HepG2 (cell line): Measurements from ENCODE around the gene CPZ. TPM values are rescaled to one million over a fixed set of nuclear protein-coding genes. Genes with fewer than 3 reads are reported as not detected.
A peak's percentile ranks its signal among the peaks of the same experiment; 100 is the strongest.

Source experiments
- ARNT ChIP-seq: fragments of 450-650 bp; IDR thresholded peaks from 2 replicates; pipeline ENCODE4 v1.6.1; 2017
- CENPBD1 ChIP-seq: sonication (generic); formaldehyde crosslinking; IDR thresholded peaks from 2 replicates; pipeline ENCODE4 v1.8.0; 2022; ENCODE audit warnings: missing genetic modification reagents, low read depth, mild to moderate bottlenecking, borderline replicate concordance
- CREB1 ChIP-seq, 2 experiments: fragments of 450-650 bp in 1 of 2; IDR thresholded peaks; 2 replicates each; pipeline ENCODE4 v1.6.1; 2016 to 2017; ENCODE audit warnings: control low read depth in 1 of 2, mild to moderate bottlenecking in 1 of 2, missing compliant biosample characterization in 1 of 2, missing genetic modification characterization in 1 of 2
- FOSL2 ChIP-seq: sonication (generic); formaldehyde crosslinking; IDR thresholded peaks from 2 replicates; pipeline ENCODE4 v1.4.0; 2020; ENCODE audit warnings: missing genetic modification reagents
- FOXM1 ChIP-seq: sonication (generic); formaldehyde crosslinking; IDR thresholded peaks from 2 replicates; pipeline ENCODE4 v1.5.0; 2020; ENCODE audit warnings: missing genetic modification reagents
- HOXD1 ChIP-seq: sonication (generic); formaldehyde crosslinking; IDR thresholded peaks from 2 replicates; pipeline ENCODE4 v1.5.0; 2020; ENCODE audit warnings: missing genetic modification reagents
- KDM4B ChIP-seq: sonication (generic); formaldehyde crosslinking; IDR thresholded peaks from 2 replicates; pipeline ENCODE4 v1.4.0; 2020; ENCODE audit warnings: missing genetic modification reagents
- KMT2B ChIP-seq: IDR thresholded peaks from 2 replicates; pipeline ENCODE4 v1.6.1; 2016; ENCODE audit warnings: missing genetic modification reagents, missing compliant biosample characterization
- MAFG ChIP-seq: sonication (generic); formaldehyde crosslinking; IDR thresholded peaks from 2 replicates; pipeline ENCODE4 v1.5.1; 2020; ENCODE audit warnings: mild to moderate bottlenecking, missing genetic modification reagents
- MED1 ChIP-seq: sonication (generic); formaldehyde crosslinking; IDR thresholded peaks from 2 replicates; pipeline ENCODE4 v1.4.0; 2020; ENCODE audit warnings: missing genetic modification reagents
- MLLT10 ChIP-seq: sonication (generic); formaldehyde crosslinking; IDR thresholded peaks from 2 replicates; pipeline ENCODE4 v1.4.0; 2020; ENCODE audit warnings: missing genetic modification reagents
- NFATC3 ChIP-seq: sonication (generic); formaldehyde crosslinking; IDR thresholded peaks from 2 replicates; pipeline ENCODE4 v1.5.1; 2020; ENCODE audit warnings: mild to moderate bottlenecking, missing genetic modification reagents
- NPAS2 ChIP-seq: sonication (generic); formaldehyde crosslinking; IDR thresholded peaks from 2 replicates; pipeline ENCODE4 v1.8.0; 2022; ENCODE audit warnings: mild to moderate bottlenecking, missing genetic modification reagents, borderline replicate concordance
- ONECUT2 ChIP-seq: sonication (generic); formaldehyde crosslinking; IDR thresholded peaks from 2 replicates; pipeline ENCODE4 v1.4.0; 2020; ENCODE audit warnings: missing genetic modification reagents
- RARG ChIP-seq: sonication (generic); formaldehyde crosslinking; IDR thresholded peaks from 2 replicates; pipeline ENCODE4 v1.4.0; 2020; ENCODE audit warnings: low read depth, mild to moderate bottlenecking, missing genetic modification reagents
- RBAK ChIP-seq: sonication (generic); formaldehyde crosslinking; IDR thresholded peaks from 2 replicates; pipeline ENCODE4 v1.5.1; 2020; ENCODE audit warnings: mild to moderate bottlenecking, missing genetic modification reagents
- RCOR2 ChIP-seq: IDR thresholded peaks from 2 replicates; pipeline ENCODE4 v1.6.1; 2016; ENCODE audit warnings: missing biosample characterization, missing genetic modification reagents
- REXO4 ChIP-seq: sonication (generic); formaldehyde crosslinking; IDR thresholded peaks from 2 replicates; pipeline ENCODE4 v1.8.0; 2022; ENCODE audit warnings: missing genetic modification reagents, mild to moderate bottlenecking, borderline replicate concordance
- SMYD3 ChIP-seq: sonication (generic); formaldehyde crosslinking; IDR thresholded peaks from 2 replicates; pipeline ENCODE4 v1.8.1; 2023; ENCODE audit warnings: mild to moderate bottlenecking, missing genetic modification reagents
- TAF15 ChIP-seq: fragments of 200-400 bp; formaldehyde crosslinking; IDR thresholded peaks from one replicate; pipeline ENCODE4 v1.6.1; 2018; ENCODE audit warnings: mild to moderate bottlenecking, low read depth, low read length; ENCODE audit not compliant: poor library complexity, severe bottlenecking
- TERF1 ChIP-seq: sonication (generic); formaldehyde crosslinking; IDR thresholded peaks from 2 replicates; pipeline ENCODE4 v1.8.0; 2022; ENCODE audit warnings: mild to moderate bottlenecking, missing genetic modification reagents, moderate library complexity
- ZNF232 ChIP-seq: sonication (generic); formaldehyde crosslinking; IDR thresholded peaks from 2 replicates; pipeline ENCODE4 v1.4.0; 2020; ENCODE audit warnings: missing genetic modification reagents, borderline replicate concordance
- ZNF317 ChIP-seq: sonication (generic); formaldehyde crosslinking; IDR thresholded peaks from 2 replicates; pipeline ENCODE4 v1.5.0; 2020; ENCODE audit warnings: mild to moderate bottlenecking, missing genetic modification reagents
- ZNF331 ChIP-seq: sonication (generic); formaldehyde crosslinking; IDR thresholded peaks from 2 replicates; pipeline ENCODE4 v1.4.0; 2020; ENCODE audit warnings: missing genetic modification reagents
- ZNF430 ChIP-seq: sonication (generic); formaldehyde crosslinking; IDR thresholded peaks from 2 replicates; pipeline ENCODE4 v1.9.0; 2021; ENCODE audit warnings: mild to moderate bottlenecking, missing genetic modification reagents
- ZNF44 ChIP-seq: sonication (generic); formaldehyde crosslinking; IDR thresholded peaks from 2 replicates; pipeline ENCODE4 v1.5.1; 2020; ENCODE audit warnings: mild to moderate bottlenecking, missing genetic modification reagents
- ZNF460 ChIP-seq: sonication (generic); formaldehyde crosslinking; IDR thresholded peaks from 2 replicates; pipeline ENCODE4 v1.5.1; 2020; ENCODE audit warnings: missing genetic modification reagents, mild to moderate bottlenecking, borderline replicate concordance
- ZNF484 ChIP-seq: sonication (generic); formaldehyde crosslinking; IDR thresholded peaks from 2 replicates; pipeline ENCODE4 v1.5.1; 2020; ENCODE audit warnings: mild to moderate bottlenecking, low read depth, missing genetic modification reagents, borderline replicate concordance
- ZNF546 ChIP-seq: sonication (generic); formaldehyde crosslinking; conservative IDR thresholded peaks from 2 replicates; pipeline ENCODE4 v1.8.1; 2023; ENCODE audit warnings: mild to moderate bottlenecking, missing genetic modification reagents
- polyA plus RNA-seq, 8 experiments: library from polyadenylated mRNA; depleted of rRNA in 3 of 8; stranded (reverse) in 7 of 8; unstranded in 1 of 8; fragments of >200 nt; fragmentation: Illumina TruSeq in 4 of 8; extraction: Trizol in 4 of 8; gene quantifications; 2 replicates each; pipeline versions ENCODE4 v1.2.1 to v1.2.3, GENCODE V29; 2011 to 2016; ENCODE audit warnings: low read depth in 4 of 8, missing spikeins in 1 of 8, mixed read lengths in 1 of 8; ENCODE audit not compliant: insufficient read depth in 1 of 8
- total RNA-seq, 5 experiments: library from RNA; depleted of rRNA; stranded (reverse); fragments of >200 nt; fragmentation: Illumina TruSeq; extraction: Trizol; gene quantifications; 2 replicates each; pipeline ENCODE4 v1.2.3, GENCODE V29; 2016; ENCODE audit warnings: low read depth in 1 of 5
- TF ChIP-seq, protein P1 (sequence below): sonication (generic); formaldehyde crosslinking; IDR thresholded peaks from 2 replicates; pipeline ENCODE4 v1.4.0; 2020; ENCODE audit warnings: missing genetic modification reagents

CPZ gene
- total and polyA plus RNA-seq, 2 of the 13 experiments (the other 11 are each of a cell fraction or from before 2014, with no cell fraction given), result 0.58 to 0.61 TPM

- TF ChIP-seq RCOR2 (CRISPR knock-in tag), result no peak
- no peak for TF ChIP-seq MAFG (CRISPR knock-in tag)
- 0 out of 2 replicates have a peak, but pooled peaks have one; percentile 58 for TF ChIP-seq KDM4B
- peak; percentile 54; the same call in 1 of the 2 replicates for TF ChIP-seq KMT2B (CRISPR knock-in tag)
- TF ChIP-seq CREB1 (IDR thresholded peaks at IDR 0.05), result no peak
- no peak for TF ChIP-seq CREB1 (CRISPR knock-in tag; IDR thresholded peaks at IDR 0.05)
- no peak for TF ChIP-seq NPAS2 (CRISPR knock-in tag)
- TF ChIP-seq MLLT10 (CRISPR knock-in tag), result no peak
- no peak for TF ChIP-seq ZNF430
- no peak for TF ChIP-seq SMYD3 (CRISPR knock-in tag)
- no peak for TF ChIP-seq RARG (CRISPR knock-in tag)
- TF ChIP-seq, protein P1, sequence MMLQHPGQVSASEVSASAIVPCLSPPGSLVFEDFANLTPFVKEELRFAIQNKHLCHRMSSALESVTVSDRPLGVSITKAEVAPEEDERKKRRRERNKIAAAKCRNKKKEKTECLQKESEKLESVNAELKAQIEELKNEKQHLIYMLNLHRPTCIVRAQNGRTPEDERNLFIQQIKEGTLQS (CRISPR knock-in tag), result no peak
- no peak for TF ChIP-seq TAF15
- TF ChIP-seq NFATC3 (CRISPR knock-in tag), result no peak
- TF ChIP-seq MED1 (CRISPR knock-in tag), result peak; percentile 45; the same call in 1 of the 2 replicates
- TF ChIP-seq TERF1 (CRISPR knock-in tag), result no peak
- TF ChIP-seq REXO4 (CRISPR knock-in tag), result no peak
- TF ChIP-seq ZNF484 (CRISPR knock-in tag), result no peak; the same call in 1 of the 2 replicates
- TF ChIP-seq FOXM1 (CRISPR knock-in tag), result no peak
- TF ChIP-seq ZNF331 (CRISPR knock-in tag), result peak; percentile 83
- no peak for TF ChIP-seq CENPBD1 (CRISPR knock-in tag)
- no peak for TF ChIP-seq ZNF44 (CRISPR knock-in tag)
- TF ChIP-seq FOSL2 (CRISPR knock-in tag), result 0 out of 2 replicates have a peak, but pooled peaks have one; percentile 17
- no peak for TF ChIP-seq HOXD1 (CRISPR knock-in tag)
- TF ChIP-seq RBAK (CRISPR knock-in tag), result no peak
- no peak for TF ChIP-seq ZNF546 (CRISPR knock-in tag)
- TF ChIP-seq ZNF317 (CRISPR knock-in tag), result no peak
- TF ChIP-seq ZNF232 (CRISPR knock-in tag), result peak; percentile 85; the same call in 1 of the 2 replicates
- no peak for TF ChIP-seq ONECUT2 (CRISPR knock-in tag)
- no peak for TF ChIP-seq ARNT
- no peak for TF ChIP-seq ZNF460 (CRISPR knock-in tag)
Observed at GRCh38 chr4:8580321-8581093, 12.1 kb upstream of the CPZ start, which contains the start of gene GPR78 (continued).
